KMS-11 (cell line): Measurements from ENCODE around the gene TSPYL2.

Experiments
- H2AFZ ChIP-seq: fragments of 200-600 bp; sonication (generic); 2 replicates; pipeline ENCODE4 v1.6.1; 2016; ENCODE audit warnings: antibody characterized with exemption, mixed run types, low read depth
- H3K27ac ChIP-seq: fragments of 200-600 bp; sonication (generic); 2 replicates; pipeline ENCODE4 v1.6.1; 2016; ENCODE audit warnings: mild to moderate bottlenecking, mixed run types
- H3K27me3 ChIP-seq: fragments of 200-600 bp; sonication (generic); 2 replicates; pipeline ENCODE4 v1.6.1; 2017; ENCODE audit warnings: mild to moderate bottlenecking, low read depth, mixed run types, moderate library complexity; ENCODE audit not compliant: insufficient read depth
- H3K36me3 ChIP-seq: fragments of 200-600 bp; sonication (generic); 2 replicates; pipeline ENCODE4 v1.6.1; 2017; ENCODE audit warnings: mild to moderate bottlenecking, mixed run types; ENCODE audit not compliant: insufficient read depth
- H3K4me1 ChIP-seq: fragments of 200-600 bp; sonication (generic); 2 replicates; pipeline ENCODE4 v1.6.1; 2016; ENCODE audit warnings: mild to moderate bottlenecking, low read depth, mixed run types; ENCODE audit not compliant: poor library complexity, severe bottlenecking
- H3K4me2 ChIP-seq: fragments of 200-600 bp; sonication (generic); 2 replicates; pipeline ENCODE4 v1.7.0; 2016; ENCODE audit warnings: mild to moderate bottlenecking, mixed run types
- H3K4me3 ChIP-seq: fragments of 200-600 bp; sonication (generic); IDR thresholded peaks from 2 replicates; pipeline ENCODE4 v1.6.1; 2017; ENCODE audit warnings: low read depth, low read length, mixed read lengths; ENCODE audit not compliant: insufficient read depth
- H3K79me2 ChIP-seq: fragments of 200-600 bp; sonication (generic); 2 replicates; pipeline ENCODE4 v1.6.1; 2016; ENCODE audit warnings: low read depth, mixed run types; ENCODE audit not compliant: insufficient read depth
- H3K9ac ChIP-seq: fragments of 200-600 bp; sonication (generic); 2 replicates; pipeline ENCODE4 v1.6.1; 2016; ENCODE audit warnings: mild to moderate bottlenecking, mixed run types
- H4K20me1 ChIP-seq: fragments of 200-600 bp; sonication (generic); 2 replicates; pipeline ENCODE4 v1.6.1; 2016; ENCODE audit warnings: mild to moderate bottlenecking, mixed run types; ENCODE audit not compliant: insufficient read depth
- TF ChIP-seq, protein P1 (sequence below): fragments of 200-600 bp; sonication (generic); conservative IDR thresholded peaks from 2 replicates; pipeline ENCODE4 v1.6.1; 2017; ENCODE audit warnings: low read depth, mild to moderate bottlenecking, antibody characterized with exemption, low read length, moderate library complexity, mixed read lengths

TSPYL2 gene

DNA sequence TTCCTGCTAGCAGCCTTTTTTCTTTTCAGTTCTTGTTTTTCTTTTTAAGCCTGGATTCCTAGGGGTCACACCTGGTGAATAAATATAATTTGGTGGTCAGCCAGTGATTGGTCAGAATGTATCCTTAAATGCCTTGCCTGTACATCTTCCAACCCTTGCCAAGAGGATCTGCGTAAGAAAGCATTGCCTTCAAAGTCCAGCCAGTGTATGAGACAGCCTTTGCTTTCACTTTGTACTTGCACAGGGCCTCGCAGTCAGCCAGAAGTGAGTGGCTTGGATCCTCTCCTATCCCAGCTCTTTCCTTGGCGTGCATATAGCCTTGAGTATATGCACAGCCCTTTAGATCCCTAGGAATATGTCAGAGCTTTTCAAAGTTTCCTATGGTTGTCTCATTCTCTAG is 33.9 kb downstream of the TSPYL2 start:
- Histone ChIP-seq H3K4me1 (peaks cover 7% of the 10 kb centered on the region), H3K27me3 (no peaks in the 10 kb centered on the region), H3K4me3 (no peak overlapping the region), H4K20me1 (no peaks in the 10 kb centered on the region), H3K4me2 (no peak overlapping the region), H3K79me2 (no peaks in the 10 kb centered on the region), H2AFZ (no peak overlapping the region), H3K9ac (no peak overlapping the region), H3K27ac (no peak overlapping the region), H3K36me3 (no peaks in the 10 kb centered on the region)
- TF ChIP-seq, protein P1, sequence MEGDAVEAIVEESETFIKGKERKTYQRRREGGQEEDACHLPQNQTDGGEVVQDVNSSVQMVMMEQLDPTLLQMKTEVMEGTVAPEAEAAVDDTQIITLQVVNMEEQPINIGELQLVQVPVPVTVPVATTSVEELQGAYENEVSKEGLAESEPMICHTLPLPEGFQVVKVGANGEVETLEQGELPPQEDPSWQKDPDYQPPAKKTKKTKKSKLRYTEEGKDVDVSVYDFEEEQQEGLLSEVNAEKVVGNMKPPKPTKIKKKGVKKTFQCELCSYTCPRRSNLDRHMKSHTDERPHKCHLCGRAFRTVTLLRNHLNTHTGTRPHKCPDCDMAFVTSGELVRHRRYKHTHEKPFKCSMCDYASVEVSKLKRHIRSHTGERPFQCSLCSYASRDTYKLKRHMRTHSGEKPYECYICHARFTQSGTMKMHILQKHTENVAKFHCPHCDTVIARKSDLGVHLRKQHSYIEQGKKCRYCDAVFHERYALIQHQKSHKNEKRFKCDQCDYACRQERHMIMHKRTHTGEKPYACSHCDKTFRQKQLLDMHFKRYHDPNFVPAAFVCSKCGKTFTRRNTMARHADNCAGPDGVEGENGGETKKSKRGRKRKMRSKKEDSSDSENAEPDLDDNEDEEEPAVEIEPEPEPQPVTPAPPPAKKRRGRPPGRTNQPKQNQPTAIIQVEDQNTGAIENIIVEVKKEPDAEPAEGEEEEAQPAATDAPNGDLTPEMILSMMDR = no peak

DNA sequence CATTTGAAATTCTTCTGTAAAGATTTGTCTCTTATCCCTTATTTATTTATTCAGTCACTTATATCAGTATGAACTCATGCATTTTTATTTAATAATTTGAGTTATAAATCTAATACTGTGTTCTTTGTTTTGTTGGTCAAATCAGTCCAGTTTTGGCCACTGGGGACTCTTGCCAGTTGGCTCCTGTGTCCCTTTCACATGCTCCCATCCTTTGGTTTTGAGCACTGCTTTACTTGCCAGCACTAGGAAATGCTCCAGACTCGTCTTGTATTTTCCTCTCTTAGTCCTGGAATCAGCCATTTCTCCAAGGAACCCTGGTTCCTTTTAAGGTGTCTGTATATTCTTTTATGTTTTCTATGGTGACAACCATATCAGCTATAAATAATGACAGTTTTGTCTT is 39.8 kb downstream of the TSPYL2 start:
- no peak overlapping the region for H3K27ac ChIP-seq

DNA sequence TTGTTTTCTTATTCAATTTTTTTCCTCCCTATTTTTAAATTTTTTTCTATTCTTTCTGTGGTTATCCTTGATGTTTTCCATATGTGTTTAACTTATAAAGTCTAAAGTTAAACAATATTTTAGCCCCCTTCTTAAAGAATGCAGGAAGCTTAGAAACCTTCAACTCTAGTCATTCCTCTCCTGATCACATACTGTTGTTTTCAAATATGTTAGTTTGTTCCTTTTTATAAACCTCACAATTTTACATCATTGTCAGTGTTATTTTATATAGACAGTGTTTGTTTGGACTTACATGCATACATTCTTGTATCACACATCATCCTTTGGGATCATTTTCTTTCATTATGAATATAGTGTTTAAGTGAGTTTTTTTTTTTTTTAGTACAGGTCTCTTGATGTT is 43.3 kb downstream of the TSPYL2 start:
- no peak overlapping the region for H3K27ac ChIP-seq
- no peaks in the 10 kb centered on the region for H3K27me3 ChIP-seq
- H3K79me2 ChIP-seq = no peaks in the 10 kb centered on the region
- no peak overlapping the region for H3K4me2 ChIP-seq
- no peaks in the 10 kb centered on the region for H3K4me1 ChIP-seq
- H3K4me3 ChIP-seq = no peak overlapping the region
- H3K36me3 ChIP-seq = no peaks in the 10 kb centered on the region
- no peak overlapping the region for H2AFZ ChIP-seq
- no peaks in the 10 kb centered on the region for H4K20me1 ChIP-seq
- TF ChIP-seq, protein P1 = no peak
- no peak overlapping the region for H3K9ac ChIP-seq

More for the DNA sequence above, 39.8 kb downstream of the TSPYL2 start:
- H3K27me3 ChIP-seq = no peaks in the 10 kb centered on the region
- no peaks in the 10 kb centered on the region for H3K4me1 ChIP-seq
- H3K9ac ChIP-seq = no peak overlapping the region
- TF ChIP-seq, protein P1 = no peak
- no peaks in the 10 kb centered on the region for H3K79me2 ChIP-seq
- H3K36me3 ChIP-seq = no peaks in the 10 kb centered on the region
- H2AFZ ChIP-seq = no peak overlapping the region
- H3K4me2 ChIP-seq = no peak overlapping the region
- H3K4me3 ChIP-seq = no peak overlapping the region
- H4K20me1 ChIP-seq = no peaks in the 10 kb centered on the region

DNA sequence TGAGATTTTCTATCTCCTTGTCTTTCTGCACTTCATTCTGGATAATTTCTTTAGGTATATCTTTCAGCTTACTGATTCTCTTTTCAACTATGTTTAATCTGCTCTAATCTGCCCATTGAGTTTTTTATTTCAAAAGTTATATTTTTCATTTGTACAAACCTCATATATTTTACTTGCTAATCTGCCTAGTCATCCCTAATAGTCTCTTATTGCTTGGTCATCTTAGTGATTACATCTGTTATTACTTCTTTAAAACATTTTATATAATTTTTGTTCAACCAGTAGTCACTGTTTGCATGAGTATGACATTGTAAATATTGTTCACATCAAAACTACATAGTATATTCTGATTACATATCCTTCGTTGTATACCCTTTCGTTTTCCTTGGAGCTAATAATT is 44.2 kb downstream of the TSPYL2 start:
- no peak overlapping the region for H2AFZ ChIP-seq
- no peaks in the 10 kb centered on the region for H3K4me1 ChIP-seq
- H4K20me1 ChIP-seq = no peaks in the 10 kb centered on the region
- no peaks in the 10 kb centered on the region for H3K79me2 ChIP-seq
- no peak overlapping the region for H3K9ac ChIP-seq
- no peak overlapping the region for H3K27ac ChIP-seq
- no peak overlapping the region for H3K4me2 ChIP-seq
- H3K36me3 ChIP-seq = no peaks in the 10 kb centered on the region
- TF ChIP-seq, protein P1 = no peak
- no peak overlapping the region for H3K4me3 ChIP-seq
- H3K27me3 ChIP-seq = no peaks in the 10 kb centered on the region
